Activated T-cell treated with anti-CD3 and anti-CD28 coated beads, Interleukin-2, amount 50 U/mL, for 72 hours (primary cell): ENCODE data around the gene CATSPERB. TPM values are rescaled to one million over a fixed set of nuclear protein-coding genes. Genes with fewer than 3 reads are reported as not detected.
"Not testable (repeated sequence)": the region's sequence is repeated elsewhere in the genome, so short reads cannot be mapped to it uniquely, and the experiment has no call there.

Experiments
- ATAC-seq, 2 donors: fragments of 150-1000 bp; cut with Tn5 transposase; replicated peaks in 1 of 2; 2 replicates each; pipeline ENCODE4 v1.10.0; 2021; ENCODE audit warnings: moderate library complexity in 2 of 2, mild to moderate bottlenecking in 1 of 2
- DNase-seq, 2 donors: peaks; one replicate each; pipeline ENCODE4 v3.0.0; 2021 to 2022; ENCODE audit warnings: mixed read lengths in 1 of 2
- H3K27ac Mint-ChIP-seq: one replicate; pipeline ENCODE4 v1.8.0; 2022; ENCODE audit warnings: mild to moderate bottlenecking, moderate library complexity, mixed read lengths
- H3K27me3 Mint-ChIP-seq: one replicate; pipeline ENCODE4 v1.8.0; 2022; ENCODE audit warnings: low read depth, mixed read lengths
- H3K36me3 Mint-ChIP-seq, 2 donors: one replicate each; pipeline ENCODE4 v1.8.0; 2022; ENCODE audit warnings: mixed read lengths in 2 of 2, mild to moderate bottlenecking in 1 of 2; ENCODE audit not compliant: insufficient read depth in 2 of 2
- H3K4me1 Mint-ChIP-seq: one replicate; pipeline ENCODE4 v1.8.0; 2022; ENCODE audit warnings: low read depth, mixed read lengths
- H3K4me3 Mint-ChIP-seq, 2 donors: one replicate each; pipeline ENCODE4 v1.8.0; 2022; ENCODE audit warnings: mild to moderate bottlenecking in 2 of 2, mixed read lengths in 2 of 2, moderate library complexity in 2 of 2
- H3K9me3 Mint-ChIP-seq, 2 donors: one replicate each; pipeline ENCODE4 v1.8.0; 2022; ENCODE audit warnings: mixed read lengths in 2 of 2
- total RNA-seq, 2 donors: library from RNA; stranded (reverse); gene quantifications; one replicate each; pipeline ENCODE4 v1.2.3, GENCODE V29; 2022

Gene CATSPERB
- total RNA-seq, 2 donors from 2014 or later = 0.91 to 2.3 TPM

DNA sequence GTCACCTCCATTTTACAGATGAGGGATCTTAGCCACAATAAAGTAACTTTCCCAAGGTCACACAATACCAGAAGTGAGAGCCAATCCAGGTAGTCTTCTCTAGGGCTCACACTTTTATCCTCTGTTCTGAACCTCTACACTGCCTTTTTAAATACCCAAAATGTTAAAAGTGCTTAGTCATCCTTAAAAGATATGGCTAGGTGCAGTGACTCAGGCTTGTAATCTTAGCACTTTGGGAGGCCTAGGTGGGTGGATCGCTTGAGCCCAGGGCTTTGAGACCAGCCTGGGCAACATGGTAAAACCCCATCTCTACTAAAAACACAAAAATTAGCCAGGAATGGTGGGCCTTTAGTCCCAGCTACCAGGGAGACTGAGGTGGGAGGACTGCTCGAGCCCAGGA is 117.7 kb downstream of the CATSPERB start:
- Mint-ChIP-seq H3K27ac (no peak overlapping the region), H3K36me3 (no peaks in the 10 kb centered on the region), H3K27me3 (no peaks in the 10 kb centered on the region), H3K4me1 (peaks cover 5% of the 10 kb centered on the region), H3K4me3 (no peak overlapping the region), H3K9me3 (no peaks in the 10 kb centered on the region)
- DNase-seq = no peak
- ATAC-seq = no peak

DNA sequence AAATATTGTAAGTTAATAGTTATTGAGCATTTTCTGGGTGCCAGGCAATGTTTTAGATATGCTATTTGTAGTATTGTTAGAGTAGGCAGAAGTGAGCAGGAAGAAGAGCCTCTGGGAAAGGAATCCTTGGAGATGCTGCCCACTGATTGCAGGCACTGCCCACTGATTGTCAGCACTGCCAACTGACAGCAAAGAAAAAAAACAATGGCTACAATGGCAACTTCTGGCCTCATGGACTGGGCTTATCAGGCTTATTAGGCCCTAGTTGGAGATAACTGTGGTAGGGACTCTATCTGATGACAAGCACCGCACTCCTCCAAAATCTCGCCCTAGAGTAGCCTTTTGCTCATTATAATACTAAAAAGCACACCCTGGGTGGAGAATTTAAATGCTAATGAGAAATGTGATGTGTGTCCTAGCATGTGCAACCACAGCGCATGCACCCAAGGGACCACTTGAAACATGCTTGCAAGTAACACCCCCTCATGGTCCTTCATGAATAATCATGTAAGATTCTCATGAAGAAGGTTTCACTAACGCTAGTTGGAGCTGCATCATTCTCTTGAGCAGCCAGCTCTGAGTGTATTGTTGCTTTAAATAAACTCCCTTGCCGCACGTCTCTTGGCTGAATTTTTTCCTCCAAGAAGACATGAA is 118.3 kb downstream of the CATSPERB start:
- ATAC-seq (no peak), DNase-seq (no peak)
- no peaks in the 10 kb centered on the region for H3K27me3 Mint-ChIP-seq
- H3K4me1 Mint-ChIP-seq = peaks cover 5% of the 10 kb centered on the region
- H3K27ac Mint-ChIP-seq = no peak overlapping the region
- no peaks in the 10 kb centered on the region for H3K9me3 Mint-ChIP-seq
- H3K36me3 Mint-ChIP-seq = no peaks in the 10 kb centered on the region
- no peak overlapping the region for H3K4me3 Mint-ChIP-seq

DNA sequence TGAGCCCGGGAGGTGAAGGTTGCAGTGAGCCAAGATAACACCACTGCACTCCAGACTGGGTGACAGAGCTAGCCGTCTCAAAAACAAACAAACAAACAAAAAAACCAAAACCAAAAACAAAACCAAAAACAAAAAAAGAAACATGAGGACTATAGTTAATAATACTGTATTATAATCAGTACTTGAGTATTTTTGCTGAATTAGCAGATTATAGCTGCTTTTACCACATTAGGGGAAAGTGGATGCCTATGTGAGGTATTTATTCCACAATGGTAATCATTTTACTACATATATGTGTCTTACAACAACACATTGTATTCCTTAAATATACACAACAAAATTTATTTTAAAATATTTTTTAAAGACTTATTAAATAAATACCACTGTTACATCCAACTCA is 120.4 kb downstream of the CATSPERB start:
- Mint-ChIP-seq H3K36me3 (no peaks in the 10 kb centered on the region), H3K27ac (no peak overlapping the region), H3K9me3 (no peaks in the 10 kb centered on the region), H3K27me3 (no peaks in the 10 kb centered on the region), H3K4me1 (peaks cover 5% of the 10 kb centered on the region), H3K4me3 (no peak overlapping the region)
- ATAC-seq (no peak), DNase-seq (no peak)

DNA sequence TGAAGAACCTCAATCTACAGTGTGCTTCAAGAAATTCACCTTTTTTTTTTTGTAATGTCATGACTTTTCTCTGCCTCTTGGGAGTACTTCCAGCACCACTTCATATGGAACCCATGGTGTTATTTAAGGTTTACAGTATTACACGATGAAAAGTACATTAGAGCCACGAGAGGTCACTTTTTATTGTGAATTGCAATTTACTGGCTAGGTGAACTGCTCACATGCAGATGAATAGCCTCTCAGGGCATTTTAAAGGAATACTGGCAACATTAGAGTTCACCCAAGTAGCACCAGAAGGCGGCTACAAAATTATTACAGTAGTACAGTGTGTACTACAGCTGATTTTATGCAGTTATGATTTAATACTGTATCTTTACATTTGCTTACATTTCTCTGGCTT is 122.7 kb downstream of the CATSPERB start:
- Mint-ChIP-seq H3K9me3 (no peaks in the 10 kb centered on the region), H3K27me3 (no peaks in the 10 kb centered on the region), H3K36me3 (no peaks in the 10 kb centered on the region), H3K27ac (no peak overlapping the region), H3K4me3 (no peak overlapping the region), H3K4me1 (peaks cover 7% of the 10 kb centered on the region)
- DNase-seq (no peak), ATAC-seq (no peak)

DNA sequence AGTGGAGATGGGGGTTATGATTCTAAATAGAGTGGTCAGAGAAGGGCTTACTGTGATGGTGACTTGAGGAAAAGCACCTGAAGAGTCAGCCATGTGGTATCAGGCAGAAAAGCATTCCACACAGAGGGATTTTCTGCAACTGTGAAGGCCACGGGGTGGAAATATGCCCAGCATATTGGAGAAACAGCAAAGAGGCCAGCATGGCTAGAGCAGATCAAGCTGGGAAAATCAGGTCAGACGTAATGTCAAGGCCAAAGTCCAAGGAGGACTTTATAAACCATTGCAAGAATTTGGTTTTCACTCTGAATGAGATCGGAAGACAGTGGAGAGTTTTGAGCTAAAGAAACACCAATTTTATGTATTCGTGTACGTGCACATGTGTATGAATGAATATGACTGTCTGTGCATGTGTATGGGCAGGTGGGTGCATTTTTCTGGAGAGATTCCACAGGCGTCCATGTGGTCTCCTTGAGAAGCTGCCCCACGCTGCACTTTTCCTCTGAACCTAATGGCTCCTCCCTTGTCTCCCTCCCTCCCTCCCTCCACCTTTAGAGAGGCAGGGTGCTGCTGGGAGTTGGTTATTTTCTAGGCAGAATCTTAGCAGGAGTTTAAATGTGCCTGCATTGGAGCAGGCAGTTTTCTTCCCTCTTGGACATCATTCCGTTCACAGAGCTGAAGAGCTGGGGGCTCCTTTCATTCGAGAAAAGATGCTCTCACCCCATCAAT is 124.4 kb downstream of the CATSPERB start:
- H3K9me3 Mint-ChIP-seq = no peaks in the 10 kb centered on the region
- DNase-seq (no peak), ATAC-seq (no peak)
- H3K36me3 Mint-ChIP-seq = no peaks in the 10 kb centered on the region
- H3K27me3 Mint-ChIP-seq = no peaks in the 10 kb centered on the region
- H3K4me1 Mint-ChIP-seq = peaks cover 5% of the 10 kb centered on the region
- no peak overlapping the region for H3K27ac Mint-ChIP-seq
- H3K4me3 Mint-ChIP-seq = no peak overlapping the region

DNA sequence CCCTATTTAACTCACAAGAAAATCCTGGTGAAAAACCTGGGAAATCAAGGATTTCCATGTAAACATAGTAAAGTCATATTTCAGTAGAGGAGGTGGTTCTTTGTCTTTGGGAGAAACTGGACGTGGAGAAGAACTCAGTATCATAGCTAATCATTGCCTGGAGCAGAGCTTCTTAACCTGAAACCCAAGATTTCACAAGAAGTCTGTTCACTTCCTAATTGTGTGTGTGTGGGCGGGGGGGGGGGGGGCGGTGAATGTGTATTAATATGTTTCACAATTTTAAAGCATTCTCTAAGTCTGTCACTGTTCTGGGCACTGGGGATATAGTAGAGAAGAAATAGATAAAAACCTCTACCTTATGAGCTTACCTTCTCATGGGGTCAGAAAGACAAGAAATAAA is 125.0 kb downstream of the CATSPERB start:
- Mint-ChIP-seq H3K27ac (no peak overlapping the region), H3K9me3 (no peaks in the 10 kb centered on the region), H3K4me3 (no peak overlapping the region), H3K27me3 (no peaks in the 10 kb centered on the region), H3K4me1 (peaks cover 5% of the 10 kb centered on the region), H3K36me3 (no peaks in the 10 kb centered on the region)
- DNase-seq = no peak
- no peak for ATAC-seq

DNA sequence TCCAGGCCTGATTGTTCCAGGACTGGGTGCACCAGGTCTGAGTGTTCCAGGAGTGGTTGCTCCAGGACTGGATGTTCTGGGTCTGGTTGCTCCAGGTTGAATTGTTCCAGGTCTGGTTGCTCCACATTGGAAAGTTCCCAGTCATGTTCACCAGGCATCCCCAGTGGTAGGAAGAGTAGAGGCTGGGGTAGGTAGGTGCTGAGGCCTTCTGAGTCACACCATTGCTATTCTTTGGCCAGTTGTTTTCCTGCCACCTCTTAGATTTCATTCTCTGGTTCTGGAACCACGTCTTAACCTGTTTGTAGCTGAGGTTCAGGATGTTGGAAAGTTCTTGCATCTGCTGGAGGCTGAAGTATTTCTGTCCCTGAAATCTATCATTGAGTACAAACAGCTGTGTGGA is 127.3 kb downstream of the CATSPERB start:
- H3K4me3 Mint-ChIP-seq, H3K27me3 Mint-ChIP-seq, H3K36me3 Mint-ChIP-seq, H3K4me1 Mint-ChIP-seq, DNase-seq, H3K27ac Mint-ChIP-seq, ATAC-seq, H3K9me3 Mint-ChIP-seq: not testable (repeated sequence)

DNA sequence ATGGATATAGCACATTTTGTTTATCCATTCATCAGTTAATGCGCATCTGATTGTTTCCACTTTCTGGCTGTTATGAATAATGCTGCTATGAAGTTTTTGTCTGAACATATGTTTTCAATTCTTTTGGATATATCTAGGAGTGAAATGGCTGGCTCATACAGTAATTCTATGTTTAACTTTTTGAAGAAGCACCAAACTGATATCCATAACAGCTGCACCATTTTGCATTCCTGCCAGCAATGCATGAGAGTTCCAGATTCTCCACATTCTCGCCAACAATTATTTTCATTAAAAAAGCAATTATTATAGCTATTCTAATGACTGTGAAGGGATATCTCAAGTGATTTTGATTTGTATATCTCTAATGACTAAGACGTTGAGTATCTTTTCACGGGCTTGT is 131.9 kb downstream of the CATSPERB start:
- Mint-ChIP-seq H3K36me3 (peaks cover 0 to 4% of the 10 kb centered on the region in 2 donors), H3K27me3 (no peaks in the 10 kb centered on the region), H3K27ac (no peak overlapping the region), H3K4me1 (no peaks in the 10 kb centered on the region), H3K4me3 (no peak overlapping the region), H3K9me3 (peaks cover 0 to 1% of the 10 kb centered on the region in 2 donors)
- no peak for ATAC-seq
- DNase-seq = no peak

DNA sequence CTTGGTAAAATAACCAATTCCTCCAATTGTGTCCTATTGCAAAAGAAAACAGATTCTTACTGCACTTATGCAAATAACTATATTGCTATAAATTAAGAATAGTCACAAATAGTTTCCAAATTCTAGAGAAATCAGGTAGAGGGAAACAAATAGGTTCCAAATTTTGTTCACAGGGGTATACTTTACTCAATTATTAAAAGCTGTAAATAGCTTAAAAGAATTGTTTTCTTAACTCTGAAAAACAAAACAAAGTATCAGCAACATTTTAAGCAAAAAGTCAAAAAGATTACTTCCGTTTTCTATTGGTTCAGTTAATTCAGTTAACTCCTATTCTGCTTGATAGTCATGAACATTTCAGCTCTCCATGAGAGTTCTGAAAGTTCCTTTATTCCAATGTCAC is 136.2 kb downstream of the CATSPERB start:
- Mint-ChIP-seq H3K36me3 (peaks cover 1 to 6% of the 10 kb centered on the region in 2 donors), H3K4me1 (no peaks in the 10 kb centered on the region), H3K4me3 (no peak overlapping the region), H3K27me3 (no peaks in the 10 kb centered on the region), H3K27ac (no peak overlapping the region), H3K9me3 (peaks cover 0 to 1% of the 10 kb centered on the region in 2 donors)
- no peak for DNase-seq
- ATAC-seq = no peak

DNA sequence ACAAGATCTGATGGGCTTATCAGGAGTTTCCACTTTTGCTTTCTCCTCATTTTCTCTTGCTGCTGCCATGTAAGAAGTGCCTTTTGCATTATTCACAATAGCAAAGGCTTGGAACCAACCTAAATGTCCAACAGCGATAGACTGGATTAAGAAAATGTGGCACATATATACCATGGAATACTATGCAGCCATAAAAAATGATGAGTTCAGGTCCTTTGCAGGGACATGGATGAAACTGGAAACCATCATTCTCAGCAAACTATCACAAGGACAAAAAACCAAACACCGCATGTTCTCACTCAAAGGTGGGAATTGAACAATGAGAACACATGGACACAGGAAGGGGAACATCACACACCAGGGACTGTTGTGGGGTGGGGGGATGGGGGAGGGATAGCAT is 137.9 kb downstream of the CATSPERB start:
- H3K27me3 Mint-ChIP-seq, H3K4me1 Mint-ChIP-seq, H3K36me3 Mint-ChIP-seq, ATAC-seq, H3K27ac Mint-ChIP-seq, H3K4me3 Mint-ChIP-seq, H3K9me3 Mint-ChIP-seq, DNase-seq: not testable (repeated sequence)

DNA sequence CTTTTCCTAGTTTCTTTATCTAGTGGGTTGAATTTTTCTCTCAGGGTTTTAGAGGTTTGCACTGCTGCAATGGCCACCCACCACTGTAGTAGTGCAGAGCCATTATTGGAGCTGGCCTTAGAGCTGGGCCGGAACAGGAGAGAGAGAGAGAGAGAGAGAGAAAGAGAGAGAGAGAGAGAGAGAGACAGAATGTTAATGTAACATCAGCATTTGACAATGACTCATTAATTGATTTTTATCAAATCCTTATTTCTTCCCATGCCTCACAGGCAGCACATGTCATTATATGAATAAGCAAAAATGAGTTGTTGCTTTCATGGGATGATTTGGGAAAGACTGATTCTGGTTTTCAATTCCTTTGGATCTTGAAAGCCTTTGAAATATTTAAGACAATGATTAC is 145.5 kb downstream of the CATSPERB start:
- DNase-seq (no peak), ATAC-seq (no peak)
- peaks cover 7 to 8% of the 10 kb centered on the region in 2 donors for H3K36me3 Mint-ChIP-seq
- no peak overlapping the region for H3K4me3 Mint-ChIP-seq
- H3K27ac Mint-ChIP-seq = no peak overlapping the region
- peaks cover 4% of the 10 kb centered on the region for H3K27me3 Mint-ChIP-seq
- H3K4me1 Mint-ChIP-seq = no peaks in the 10 kb centered on the region
- peaks cover 5 to 9% of the 10 kb centered on the region in 2 donors for H3K9me3 Mint-ChIP-seq

DNA sequence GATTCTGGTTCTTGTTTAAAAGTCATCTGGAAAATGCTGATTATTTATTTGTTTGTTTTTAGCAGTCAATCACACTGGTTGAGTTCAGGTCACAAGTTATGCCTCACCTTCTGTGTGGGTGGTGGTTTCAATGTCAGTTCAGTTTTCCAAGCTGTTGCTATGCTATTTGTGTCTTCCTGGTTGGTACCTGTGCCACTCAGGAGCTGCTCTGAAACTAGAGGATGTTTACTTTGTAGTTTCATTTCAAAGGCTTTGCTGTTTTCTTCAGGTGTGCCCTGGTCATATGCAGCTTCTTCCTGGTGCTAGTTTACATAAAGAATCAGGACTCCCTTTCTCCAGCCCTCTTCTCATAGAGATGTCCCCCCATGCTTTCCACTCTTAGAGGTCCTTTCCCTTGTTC is 146.0 kb downstream of the CATSPERB start:
- Mint-ChIP-seq H3K27ac (no peak overlapping the region), H3K4me1 (no peaks in the 10 kb centered on the region), H3K27me3 (peaks cover 6% of the 10 kb centered on the region), H3K36me3 (peaks cover 7 to 8% of the 10 kb centered on the region in 2 donors), H3K9me3 (peaks cover 5 to 9% of the 10 kb centered on the region in 2 donors), H3K4me3 (no peak overlapping the region)
- DNase-seq (no peak), ATAC-seq (no peak)

DNA sequence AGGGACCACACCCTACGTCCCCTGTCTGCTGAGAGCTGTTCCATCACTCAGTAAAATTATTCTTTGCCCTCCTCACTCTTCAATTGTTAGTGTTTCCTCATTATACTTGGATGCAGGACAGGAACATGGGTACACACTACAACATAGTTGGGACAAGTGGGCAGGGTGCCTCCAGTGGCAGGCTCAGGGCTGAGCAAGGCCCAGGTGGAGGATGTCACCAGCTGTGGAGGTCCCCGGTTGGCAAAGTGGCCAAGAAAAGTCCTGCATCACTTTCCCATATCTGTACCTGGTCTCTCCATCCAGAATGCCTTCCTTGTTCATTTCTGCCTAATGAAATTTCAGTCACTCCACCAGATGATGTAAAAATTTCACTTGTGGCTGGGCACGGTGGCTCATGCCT is 149.1 kb downstream of the CATSPERB start:
- Mint-ChIP-seq H3K9me3 (peaks cover 5 to 9% of the 10 kb centered on the region in 2 donors), H3K4me1 (no peaks in the 10 kb centered on the region), H3K27me3 (peaks cover 13% of the 10 kb centered on the region), H3K27ac (no peak overlapping the region), H3K4me3 (no peak overlapping the region), H3K36me3 (peaks cover 7 to 8% of the 10 kb centered on the region in 2 donors)
- no peak for ATAC-seq
- DNase-seq = no peak
